ENCODE results near the gene MGRN1.
"Not testable (repeated sequence)": the region's sequence is repeated elsewhere in the genome, so short reads cannot be mapped to it uniquely, and the experiment has no call there.

Gene MGRN1

DNA sequence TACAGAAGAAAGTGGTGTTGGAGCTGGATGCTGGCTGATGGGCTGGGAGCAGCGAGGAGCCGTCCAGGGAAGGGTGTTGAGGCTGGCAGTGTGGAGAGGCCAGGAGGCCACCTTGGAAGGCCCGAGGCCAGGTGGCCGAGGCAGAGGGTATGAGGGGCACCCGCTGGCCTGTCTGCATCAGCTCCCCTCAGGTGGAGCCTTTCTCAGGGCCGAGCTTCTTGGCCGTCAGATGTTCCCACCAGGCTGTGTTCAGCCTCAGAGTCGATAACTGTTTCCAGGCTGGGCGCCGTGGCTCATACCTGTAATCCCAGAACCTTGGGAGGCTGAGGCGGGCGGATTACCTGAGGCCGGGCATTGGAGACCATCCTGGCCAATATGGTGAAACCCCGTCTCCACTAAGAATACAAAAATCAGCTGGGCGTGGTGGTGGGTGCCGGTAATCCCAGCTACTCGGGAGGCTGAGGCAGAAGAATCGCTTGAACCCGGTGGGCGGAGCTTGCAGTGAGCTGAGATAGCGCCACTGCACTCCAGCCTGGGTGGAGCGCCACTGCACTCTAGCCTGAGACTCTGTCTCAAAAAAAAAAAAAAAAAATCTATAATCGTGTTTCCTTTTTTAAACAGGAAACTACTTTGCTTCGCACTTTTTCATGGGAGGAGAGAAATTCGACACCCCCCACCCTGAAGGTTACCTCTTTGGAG, 25.3 kb downstream of the MGRN1 start:
- no peak for TF ChIP-seq CTCF (IDR thresholded peaks at IDR 0.05; ENCODE audit: low read depth, low read length)
- DNase-seq (ENCODE audit: low read depth in 2 of 2), result no peak
- no peak overlapping the region for H3K4me3 ChIP-seq (replicated peaks in 1 of 2; ENCODE audit: low read depth in 2 of 2, low read length in 2 of 2)

GRCh38 chr16:4650443-4651074, 25.9 kb downstream of the MGRN1 start:
- DNase-seq (ENCODE audit: low read depth in 2 of 2), result peak; percentile 52 to 62
- TF ChIP-seq CTCF (IDR thresholded peaks at IDR 0.05; ENCODE audit: low read depth, low read length), result peak; percentile 80

GRCh38 chr16:4651827-4652226, 27.2 kb downstream of the MGRN1 start:
- no peak for DNase-seq (ENCODE audit: low read depth in 2 of 2)
- H3K4me3 ChIP-seq (replicated peaks in 1 of 2; ENCODE audit: low read depth in 2 of 2, low read length in 2 of 2), result no peak overlapping the region
- no peak for TF ChIP-seq CTCF (IDR thresholded peaks at IDR 0.05; ENCODE audit: low read depth, low read length)

More at GRCh38 chr16:4650443-4651074, 25.9 kb downstream of the MGRN1 start:
- H3K4me3 ChIP-seq (replicated peaks in 1 of 2; ENCODE audit: low read depth in 2 of 2, low read length in 2 of 2), result not testable (repeated sequence)

DNA sequence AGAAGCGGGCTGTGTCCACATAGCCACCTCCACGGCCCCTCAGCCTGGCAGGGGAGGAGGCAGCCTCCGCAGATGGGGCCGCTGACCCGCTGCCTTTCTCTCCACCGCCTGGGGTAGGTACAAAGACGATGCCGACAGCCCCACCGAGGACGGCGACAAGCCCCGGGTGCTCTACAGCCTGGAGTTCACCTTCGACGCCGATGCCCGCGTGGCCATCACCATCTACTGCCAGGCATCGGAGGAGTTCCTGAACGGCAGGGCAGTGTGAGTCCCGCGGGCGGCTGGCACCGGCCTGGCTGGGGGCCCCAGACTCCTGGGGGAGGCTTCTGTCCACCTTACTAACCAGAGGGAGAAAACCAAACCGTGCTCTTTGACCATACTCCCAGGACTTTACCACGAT, 27.9 kb downstream of the MGRN1 start:
- no peak overlapping the region for H3K4me3 ChIP-seq (replicated peaks in 1 of 2; ENCODE audit: low read depth in 2 of 2, low read length in 2 of 2)
- TF ChIP-seq CTCF (IDR thresholded peaks at IDR 0.05; ENCODE audit: low read depth, low read length), result no peak
- DNase-seq (ENCODE audit: low read depth in 2 of 2), result no peak

DNA sequence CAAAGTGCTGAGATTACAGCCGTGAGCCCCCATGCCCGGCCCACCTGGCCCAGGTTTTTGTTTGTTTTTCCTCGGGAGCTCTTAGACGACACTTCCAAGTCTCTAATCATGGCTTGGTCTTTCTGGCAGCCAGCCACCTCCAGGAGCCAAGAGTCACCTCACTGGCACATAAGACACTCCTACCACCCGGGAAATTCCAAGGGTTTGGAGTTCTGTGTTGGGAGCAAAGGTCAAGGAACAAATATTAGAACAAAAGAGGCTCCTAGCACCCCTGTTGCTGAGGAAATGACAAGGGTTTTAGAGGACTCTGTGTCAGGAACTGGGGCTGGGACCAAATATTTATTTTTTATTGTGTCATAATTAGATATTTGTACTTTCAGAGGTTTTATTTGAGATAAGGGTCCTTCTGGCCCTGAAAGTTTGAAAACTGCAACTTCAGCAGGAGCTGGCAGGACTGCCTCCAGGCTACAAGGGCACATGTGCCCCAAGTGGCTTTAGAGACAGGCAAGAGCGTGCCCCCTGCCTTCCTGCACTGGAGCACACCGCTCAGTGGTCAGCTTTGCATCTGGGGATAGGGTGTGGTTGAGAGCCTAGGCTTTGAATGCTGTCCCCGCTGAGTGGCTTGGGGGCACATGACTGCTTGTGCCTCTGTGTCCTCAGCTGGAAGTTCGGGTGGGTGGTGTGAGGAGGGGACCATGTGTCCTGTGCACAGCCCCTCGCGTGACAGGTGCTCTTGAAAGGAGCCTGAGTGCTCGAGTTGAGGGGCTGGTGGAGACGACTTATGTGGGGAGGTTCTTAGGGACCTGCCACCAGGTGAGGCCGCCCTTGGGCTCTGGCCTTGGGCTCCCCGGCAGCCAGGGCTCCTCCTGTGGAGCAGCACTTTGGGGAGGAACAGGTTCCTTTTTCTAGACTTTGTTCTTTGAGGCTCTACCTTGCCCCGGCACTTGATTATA, 29.7 kb downstream of the MGRN1 start:
- TF ChIP-seq CTCF (IDR thresholded peaks at IDR 0.05; ENCODE audit: low read depth, low read length), result no peak
- H3K4me3 ChIP-seq (replicated peaks in 1 of 2; ENCODE audit: low read depth in 2 of 2, low read length in 2 of 2), result no peak overlapping the region
- DNase-seq (ENCODE audit: low read depth in 2 of 2), result peak in 1 of 2 donors; percentile 33

DNA sequence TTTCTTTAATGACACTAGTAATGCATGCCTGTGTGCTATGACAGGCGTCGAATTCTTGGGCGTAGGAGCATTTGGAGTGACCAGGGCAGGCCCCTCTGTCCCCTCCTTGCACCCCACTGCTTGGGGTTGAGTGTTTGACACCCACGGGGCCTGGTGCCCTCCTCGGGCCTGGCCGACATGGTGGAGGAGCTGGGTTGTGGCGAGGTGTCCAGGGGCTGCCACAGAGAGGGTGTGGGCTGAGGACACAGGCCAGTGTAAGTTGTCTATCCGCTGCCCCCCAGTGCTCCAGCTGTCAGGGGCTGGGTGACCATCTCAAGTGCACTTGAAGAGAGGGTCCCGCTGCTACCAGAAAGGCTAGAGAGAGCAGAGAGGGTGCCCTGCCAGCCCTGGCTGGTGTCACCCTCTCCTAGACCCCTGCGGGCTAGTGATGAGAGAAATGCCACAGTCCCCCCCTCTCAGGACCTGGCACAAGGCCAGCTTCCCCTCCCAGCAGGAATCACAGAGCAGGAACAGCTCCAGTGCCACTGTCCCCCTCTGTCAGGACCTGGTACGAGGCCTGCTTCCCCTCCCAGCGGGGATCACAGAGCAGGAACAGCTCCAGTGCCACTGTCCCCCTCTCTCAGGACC, 30.5 kb downstream of the MGRN1 start:
- no peak for TF ChIP-seq CTCF (IDR thresholded peaks at IDR 0.05; ENCODE audit: low read depth, low read length)
- DNase-seq (ENCODE audit: low read depth in 2 of 2), result no peak
- no peak overlapping the region for H3K4me3 ChIP-seq (replicated peaks in 1 of 2; ENCODE audit: low read depth in 2 of 2, low read length in 2 of 2)
